ENCODE results near the gene PARD3. TPM values are rescaled to one million over a fixed set of nuclear protein-coding genes. Genes with fewer than 3 reads are reported as not detected.

Gene PARD3
- total RNA-seq, 4 donors from 2014 or later = 98.9 to 122 (median 105) TPM

DNA sequence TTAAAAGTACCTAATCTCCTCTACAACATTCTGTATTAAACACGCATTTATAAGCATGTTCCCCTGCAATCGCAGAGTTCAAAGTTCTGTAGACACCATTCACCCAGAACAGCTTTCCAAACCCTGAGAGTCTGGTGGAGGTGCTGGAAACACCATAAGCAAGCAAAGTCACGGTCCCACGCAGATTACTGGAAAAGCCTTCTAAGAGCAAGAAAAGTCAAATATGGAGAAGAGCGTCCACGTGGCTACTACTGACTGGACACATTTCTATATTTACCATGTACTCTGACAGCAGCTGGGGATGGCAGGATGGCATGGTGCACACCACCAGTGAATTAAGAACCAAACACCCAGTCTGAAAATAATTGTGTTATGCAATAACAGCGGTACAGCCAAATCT, 97.7 kb downstream of the PARD3 start:
- 91% methylated on average over 7 of the region's 7 CpGs for WGBS

DNA sequence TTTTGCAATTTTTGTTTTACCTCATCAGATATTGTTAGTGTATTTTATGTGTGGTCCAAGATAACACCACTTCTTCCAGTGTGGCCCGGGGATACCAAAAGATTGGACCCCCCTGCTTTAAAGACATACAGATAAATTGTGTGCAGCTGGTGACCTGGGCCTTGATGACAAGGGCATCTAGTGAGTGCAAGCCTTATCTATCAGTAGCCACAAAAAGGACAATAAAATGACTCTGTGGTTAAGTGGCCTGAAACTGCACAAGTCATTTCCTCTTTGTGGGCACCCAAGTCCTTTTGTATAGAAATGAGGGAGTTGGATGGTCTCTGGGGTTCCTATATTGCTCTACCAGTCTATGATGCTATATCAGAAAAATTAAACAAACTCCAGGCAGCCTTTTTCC, 98.1 kb downstream of the PARD3 start:
- DNase-seq (ENCODE audit: extremely low spot score) = peak; percentile 26
- Histone ChIP-seq H3K9me3 (no peaks in the 10 kb centered on the region), H3K36me3 (no peaks in the 10 kb centered on the region), H3K27me3 (no peaks in the 10 kb centered on the region), H3K4me1 (peaks cover 38 to 79% (median 61%) of the 10 kb centered on the region in 4 donors), H3K4me3 (no peak overlapping the region), H3K27ac (replicated peaks in 1 of 4) (no peak overlapping the region)
- WGBS = 82% methylated on average over 1 of the region's 1 CpG
- intact Hi-C loops (cut with DNase I) = loop anchor here (5.0 kb wide), 1 partner anchor 250 kb away; no protein-coding TSS in a partner anchor
- TF ChIP-seq POLR2A (IDR thresholded peaks at IDR 0.05; ENCODE audit: low read depth) (no peak), POLR2AphosphoS5 (IDR thresholded peaks at IDR 0.05) (no peak), CTCF (IDR thresholded peaks at IDR 0.05) (no peak), EP300 (IDR thresholded peaks at IDR 0.05) (no peak)

More for the DNA sequence above, 97.7 kb downstream of the PARD3 start:
- DNase-seq (ENCODE audit: extremely low spot score) = peak; percentile 62
- Histone ChIP-seq H3K4me1 (peaks cover 33 to 74% (median 58%) of the 10 kb centered on the region in 4 donors), H3K36me3 (no peaks in the 10 kb centered on the region), H3K27ac (replicated peaks in 1 of 4) (no peak overlapping the region), H3K9me3 (no peaks in the 10 kb centered on the region), H3K27me3 (no peaks in the 10 kb centered on the region), H3K4me3 (no peak overlapping the region)
- TF ChIP-seq EP300 (IDR thresholded peaks at IDR 0.05) = no peak
- no peak for TF ChIP-seq CTCF (IDR thresholded peaks at IDR 0.05)
- no peak for TF ChIP-seq POLR2A (IDR thresholded peaks at IDR 0.05; ENCODE audit: low read depth)
- no peak for TF ChIP-seq POLR2AphosphoS5 (IDR thresholded peaks at IDR 0.05)
- intact Hi-C loops (cut with DNase I) = loop anchor here (5.0 kb wide), 1 partner anchor 250 kb away; no protein-coding TSS in a partner anchor

DNA sequence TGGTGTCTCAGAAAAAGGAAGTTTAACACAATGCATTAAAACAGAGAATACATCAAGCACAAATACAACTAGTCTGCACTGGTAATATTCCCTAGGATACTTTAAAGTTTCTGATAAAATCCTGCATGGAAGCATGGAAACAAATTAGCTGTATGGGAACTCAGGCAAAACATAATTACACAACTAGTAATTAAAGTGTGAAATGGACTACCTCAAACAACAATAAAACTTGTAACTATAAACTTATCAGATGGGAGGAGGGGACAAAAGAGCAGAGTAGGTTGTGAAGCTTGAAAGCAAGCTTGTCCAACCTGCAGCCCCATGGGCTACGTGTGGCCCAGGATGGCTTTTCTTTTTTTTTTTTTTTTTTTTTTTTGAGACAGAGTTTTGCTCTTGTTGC, 98.9 kb downstream of the PARD3 start:
- WGBS = 70% methylated on average over 1 of the region's 1 CpG
- H3K27me3 ChIP-seq = no peaks in the 10 kb centered on the region
- no peaks in the 10 kb centered on the region for H3K36me3 ChIP-seq
- H3K4me3 ChIP-seq = no peak overlapping the region
- no peak overlapping the region for H3K27ac ChIP-seq (replicated peaks in 1 of 4)
- H3K9me3 ChIP-seq = no peaks in the 10 kb centered on the region
- no peak for DNase-seq (ENCODE audit: extremely low spot score)
- no peak for TF ChIP-seq POLR2A (IDR thresholded peaks at IDR 0.05; ENCODE audit: low read depth)
- TF ChIP-seq POLR2AphosphoS5 (IDR thresholded peaks at IDR 0.05) = no peak
- TF ChIP-seq EP300 (IDR thresholded peaks at IDR 0.05) = no peak
- TF ChIP-seq CTCF (IDR thresholded peaks at IDR 0.05) = no peak
- intact Hi-C loops (cut with DNase I) = loop anchor here (5.0 kb wide), 1 partner anchor 251 kb away; no protein-coding TSS in a partner anchor
- peaks cover 41 to 83% (median 66%) of the 10 kb centered on the region in 4 donors for H3K4me1 ChIP-seq

DNA sequence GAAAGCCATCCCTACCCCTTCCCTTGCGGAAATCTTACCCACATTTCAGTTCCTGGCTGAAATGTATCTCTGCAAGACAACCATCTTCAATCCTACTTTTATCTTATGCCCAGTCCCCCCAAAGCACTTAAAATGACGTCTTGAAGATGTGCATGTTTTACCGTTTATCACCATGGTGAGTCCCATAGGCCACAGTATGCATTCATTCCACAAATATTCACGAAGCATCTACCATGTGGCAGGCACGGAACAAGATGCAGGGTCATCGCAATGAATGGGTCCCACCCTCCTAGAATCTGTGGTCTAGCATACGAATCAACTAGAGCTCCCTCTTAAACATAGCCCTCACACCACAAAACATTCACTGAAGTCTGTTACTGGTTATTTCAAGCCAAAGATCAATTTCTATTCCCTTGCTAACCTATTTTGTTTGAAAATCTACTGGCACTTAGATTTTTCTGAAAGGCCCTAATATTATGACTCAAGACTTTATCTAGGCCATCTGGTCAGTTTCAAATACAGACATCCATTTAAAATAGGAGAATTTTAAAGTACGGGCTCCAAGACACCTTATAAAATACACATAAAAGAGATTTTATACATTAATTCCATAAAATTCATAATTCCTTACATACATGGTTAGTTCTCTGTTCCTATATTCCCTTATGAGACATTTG, 99.4 kb downstream of the PARD3 start:
- no peaks in the 10 kb centered on the region for H3K9me3 ChIP-seq
- H3K36me3 ChIP-seq = no peaks in the 10 kb centered on the region
- intact Hi-C loops (cut with DNase I) = loop anchor here (5.0 kb wide), 1 partner anchor 252 kb away; no protein-coding TSS in a partner anchor
- no peak overlapping the region for H3K4me3 ChIP-seq
- TF ChIP-seq POLR2AphosphoS5 (IDR thresholded peaks at IDR 0.05) (no peak), POLR2A (IDR thresholded peaks at IDR 0.05; ENCODE audit: low read depth) (no peak), CTCF (IDR thresholded peaks at IDR 0.05) (no peak), EP300 (IDR thresholded peaks at IDR 0.05) (no peak)
- DNase-seq (ENCODE audit: extremely low spot score) = peak; percentile 57
- H3K27ac ChIP-seq (replicated peaks in 1 of 4) = no peak overlapping the region
- WGBS = 77% methylated on average over 8 of the region's 8 CpGs
- peaks cover 47 to 83% (median 69%) of the 10 kb centered on the region in 4 donors for H3K4me1 ChIP-seq
- no peaks in the 10 kb centered on the region for H3K27me3 ChIP-seq
